ENCODE results near the gene SRGAP3. TPM values are rescaled to one million over a fixed set of nuclear protein-coding genes. Genes with fewer than 3 reads are reported as not detected.

The SRGAP3 gene
- total RNA-seq, 1 donor from 2014 or later, result 68.6 TPM

GRCh38 chr3:9251055-9251786 is 1.8 kb upstream of the SRGAP3 start:
- Mint-ChIP-seq H3K27ac (no peak overlapping the region), H3K36me3 (no peaks in the 10 kb centered on the region), H3K4me3 (no peak overlapping the region), H3K27me3 (ENCODE audit: low read depth) (no peaks in the 10 kb centered on the region), H3K4me1 (peaks cover 58% of the 10 kb centered on the region), H3K9me3 (no peaks in the 10 kb centered on the region)
- TF ChIP-seq, protein P1, sequence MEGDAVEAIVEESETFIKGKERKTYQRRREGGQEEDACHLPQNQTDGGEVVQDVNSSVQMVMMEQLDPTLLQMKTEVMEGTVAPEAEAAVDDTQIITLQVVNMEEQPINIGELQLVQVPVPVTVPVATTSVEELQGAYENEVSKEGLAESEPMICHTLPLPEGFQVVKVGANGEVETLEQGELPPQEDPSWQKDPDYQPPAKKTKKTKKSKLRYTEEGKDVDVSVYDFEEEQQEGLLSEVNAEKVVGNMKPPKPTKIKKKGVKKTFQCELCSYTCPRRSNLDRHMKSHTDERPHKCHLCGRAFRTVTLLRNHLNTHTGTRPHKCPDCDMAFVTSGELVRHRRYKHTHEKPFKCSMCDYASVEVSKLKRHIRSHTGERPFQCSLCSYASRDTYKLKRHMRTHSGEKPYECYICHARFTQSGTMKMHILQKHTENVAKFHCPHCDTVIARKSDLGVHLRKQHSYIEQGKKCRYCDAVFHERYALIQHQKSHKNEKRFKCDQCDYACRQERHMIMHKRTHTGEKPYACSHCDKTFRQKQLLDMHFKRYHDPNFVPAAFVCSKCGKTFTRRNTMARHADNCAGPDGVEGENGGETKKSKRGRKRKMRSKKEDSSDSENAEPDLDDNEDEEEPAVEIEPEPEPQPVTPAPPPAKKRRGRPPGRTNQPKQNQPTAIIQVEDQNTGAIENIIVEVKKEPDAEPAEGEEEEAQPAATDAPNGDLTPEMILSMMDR (IDR thresholded peaks at IDR 0.05; ENCODE audit: unreplicated experiment), result no peak
- DNase-seq (ENCODE audit: low spot score in 2 of 2, unreplicated experiment in 2 of 2), result no peak

DNA sequence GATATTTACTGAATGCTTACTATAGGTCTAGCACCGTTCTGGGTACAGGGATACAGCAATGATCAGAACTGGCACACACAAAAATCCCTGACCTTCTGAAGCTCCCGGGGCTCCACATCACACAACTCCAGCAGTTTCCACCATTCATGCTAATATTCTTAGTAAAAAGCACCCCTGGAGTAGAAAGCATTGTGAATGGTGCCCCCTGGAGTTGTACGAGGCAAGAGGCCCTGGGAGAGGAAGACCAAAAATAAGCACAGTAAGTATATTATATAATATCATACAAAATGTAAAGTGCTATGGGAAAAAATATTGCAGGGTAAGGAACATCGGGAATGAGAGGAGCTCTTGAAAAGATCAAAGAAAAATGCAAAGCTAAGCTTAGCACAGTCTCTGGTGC is 790 bp upstream of the SRGAP3 start:
- Mint-ChIP-seq H3K4me3 (peak overlapping the region; percentile 88), H3K36me3 (no peaks in the 10 kb centered on the region), H3K4me1 (peaks cover 68% of the 10 kb centered on the region), H3K27me3 (ENCODE audit: low read depth) (no peaks in the 10 kb centered on the region), H3K27ac (peak overlapping the region; percentile 82), H3K9me3 (no peaks in the 10 kb centered on the region)
- DNase-seq (ENCODE audit: low spot score in 2 of 2, unreplicated experiment in 2 of 2), result no peak
- TF ChIP-seq, protein P1 (IDR thresholded peaks at IDR 0.05; ENCODE audit: unreplicated experiment), result no peak

DNA sequence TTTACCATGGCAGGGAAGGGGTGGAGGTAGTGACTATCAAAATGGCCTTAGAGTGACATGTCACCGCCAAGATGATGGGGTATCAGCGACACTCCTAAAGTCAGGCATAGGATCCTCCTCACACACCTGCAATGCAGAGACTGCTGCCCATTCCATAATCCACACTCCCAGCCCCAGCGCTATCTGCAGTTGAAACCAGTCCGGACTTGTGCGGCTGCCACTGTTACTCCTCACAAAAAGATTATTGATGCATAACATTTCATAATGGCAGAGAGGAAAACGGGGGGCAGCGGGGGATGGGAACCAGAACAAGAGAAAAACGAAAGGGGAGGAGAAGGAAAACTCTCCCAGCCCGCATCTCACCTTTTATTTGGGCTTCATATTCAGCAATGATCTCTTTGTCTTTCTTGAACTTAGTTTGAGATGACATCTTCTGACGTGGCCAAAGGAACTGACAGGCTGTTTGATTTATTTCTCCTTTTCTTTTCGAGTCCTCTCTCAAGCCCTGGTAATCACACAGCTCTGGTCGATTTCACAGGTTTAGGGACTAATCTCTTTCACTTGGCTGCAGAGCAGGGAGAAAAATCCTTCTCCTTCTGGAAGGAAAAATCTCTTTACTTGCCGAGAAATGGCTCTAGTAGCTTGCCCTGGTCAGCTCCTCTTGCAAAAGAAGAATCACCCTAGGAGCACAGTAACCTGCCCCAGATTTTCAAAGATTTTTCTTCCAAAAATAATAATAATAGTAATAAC is 749 bp downstream of the SRGAP3 start:
- no peaks in the 10 kb centered on the region for H3K27me3 Mint-ChIP-seq (ENCODE audit: low read depth)
- H3K4me3 Mint-ChIP-seq, result peak overlapping the region; percentile 88
- no peaks in the 10 kb centered on the region for H3K36me3 Mint-ChIP-seq
- H3K9me3 Mint-ChIP-seq, result no peaks in the 10 kb centered on the region
- H3K27ac Mint-ChIP-seq, result peak overlapping the region; percentile 82
- peaks cover 79% of the 10 kb centered on the region for H3K4me1 Mint-ChIP-seq
- peak in 1 of 2 experiments; percentile 50 for DNase-seq (ENCODE audit: low spot score in 2 of 2, unreplicated experiment in 2 of 2)
- TF ChIP-seq, protein P1 (IDR thresholded peaks at IDR 0.05; ENCODE audit: unreplicated experiment), result no peak

DNA sequence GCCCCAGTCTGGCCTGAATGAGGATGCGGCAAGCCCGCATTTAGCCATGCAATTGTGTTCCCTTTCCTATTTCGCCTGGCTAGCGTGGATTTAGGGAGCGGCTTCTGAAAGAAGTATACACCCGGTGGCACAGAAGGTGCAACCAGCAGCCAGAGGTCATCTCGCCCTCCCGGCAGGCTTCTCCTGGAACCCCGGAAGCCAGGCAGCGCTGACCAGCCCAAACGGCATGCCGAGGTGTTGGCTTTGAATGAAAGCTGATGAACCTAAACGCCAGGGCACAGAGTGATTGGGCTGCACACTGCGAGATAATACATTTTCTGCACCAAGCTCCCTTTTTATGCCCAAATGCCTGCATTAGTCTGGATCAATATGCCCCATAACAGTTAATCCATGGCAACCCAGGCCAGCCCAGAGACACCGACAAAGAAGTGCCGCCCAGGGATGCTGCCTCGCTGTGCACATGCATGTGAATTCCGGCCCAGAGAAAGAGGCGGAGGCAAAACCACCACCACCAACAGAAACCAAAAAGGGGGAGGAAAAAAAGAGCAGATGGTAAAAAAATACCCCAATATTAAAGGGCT is 1.4 kb downstream of the SRGAP3 start:
- Mint-ChIP-seq H3K4me1 (peaks cover 77% of the 10 kb centered on the region), H3K9me3 (no peaks in the 10 kb centered on the region), H3K27me3 (ENCODE audit: low read depth) (no peaks in the 10 kb centered on the region), H3K36me3 (no peaks in the 10 kb centered on the region), H3K4me3 (peak overlapping the region; percentile 88), H3K27ac (peak overlapping the region; percentile 82)
- DNase-seq (ENCODE audit: low spot score in 2 of 2, unreplicated experiment in 2 of 2), result no peak
- TF ChIP-seq, protein P1 (IDR thresholded peaks at IDR 0.05; ENCODE audit: unreplicated experiment), result no peak

- Mint-ChIP-seq H3K9me3 (no peaks in the 10 kb centered on the region), H3K27ac (peak overlapping the region; percentile 82), H3K36me3 (no peaks in the 10 kb centered on the region), H3K4me3 (peak overlapping the region; percentile 88), H3K27me3 (ENCODE audit: low read depth) (no peaks in the 10 kb centered on the region), H3K4me1 (peaks cover 75% of the 10 kb centered on the region)
- DNase-seq (ENCODE audit: low spot score in 2 of 2, unreplicated experiment in 2 of 2), result no peak
- TF ChIP-seq, protein P1 (IDR thresholded peaks at IDR 0.05; ENCODE audit: unreplicated experiment), result no peak
Measured at GRCh38 chr3:9247361-9247940, 2.0 kb downstream of the SRGAP3 start.
